Common myeloid progenitor, CD34-positive (primary cell): Measurements from ENCODE around the gene COX11.

ENCODE experiments used
- CTCF ChIA-PET: fragments of 350-600 bp; sonication (Branson Sonifier 250); formaldehyde crosslinking; loops from one replicate; lab custom pipeline; 2021; ENCODE audit warnings: antibody characterized with exemption; lab: Charles Lee
- POLR2A ChIA-PET: fragments of 350-600 bp; sonication (Branson Sonifier 250); formaldehyde crosslinking; loops from one replicate; lab custom pipeline; 2021; ENCODE audit warnings: antibody characterized with exemption; lab: Charles Lee
- DNase-seq, 3 donors: peaks; one replicate each; pipeline versions ENCODE4 v3.0.0 to v3.0.0-alpha.2; 2013
- H3K27ac ChIP-seq, 2 experiments: 1 replicate in 1 of 2; 2 replicates in 1 of 2; pipeline ENCODE4 v1.7.0; 2013; ENCODE audit warnings: inconsistent platforms in 2 of 2, low read length in 2 of 2, mild to moderate bottlenecking in 2 of 2, low read depth in 1 of 2, moderate library complexity in 1 of 2; ENCODE audit not compliant: severe bottlenecking in 2 of 2, insufficient read depth in 1 of 2, poor library complexity in 1 of 2
- H3K27me3 ChIP-seq, 5 experiments: replicated peaks in 2 of 5; 1 replicate in 3 of 5; 2 replicates in 2 of 5; pipeline versions ENCODE4 v1.6.1 to v1.7.0; 2013; ENCODE audit warnings: low read length in 4 of 5, mild to moderate bottlenecking in 2 of 5, moderate library complexity in 2 of 5, inconsistent platforms in 1 of 5; ENCODE audit not compliant: insufficient read depth in 5 of 5, control insufficient read depth in 4 of 5
- H3K36me3 ChIP-seq, 4 experiments: 1 replicate in 2 of 4; 2 replicates in 2 of 4; pipeline versions ENCODE4 v1.6.1 to v1.7.0; 2013; ENCODE audit warnings: low read length in 3 of 4, control low read depth in 1 of 4, mild to moderate bottlenecking in 1 of 4; ENCODE audit not compliant: control insufficient read depth in 4 of 4, insufficient read depth in 4 of 4
- H3K4me1 ChIP-seq, 4 experiments: 1 replicate in 3 of 4; 2 replicates in 1 of 4; pipeline versions ENCODE4 v1.6.1 to v1.7.1; 2013; ENCODE audit warnings: low read length in 3 of 4, mild to moderate bottlenecking in 3 of 4, control low read depth in 1 of 4, inconsistent platforms in 1 of 4, moderate library complexity in 1 of 4; ENCODE audit not compliant: control insufficient read depth in 4 of 4, insufficient read depth in 4 of 4; ENCODE audit errors: control extremely low read depth in 1 of 4
- H3K4me3 ChIP-seq, 7 experiments: 1 replicate in 4 of 7; 2 replicates in 3 of 7; pipeline versions ENCODE4 v1.5.1 to v1.7.0; 2013; ENCODE audit warnings: mild to moderate bottlenecking in 7 of 7, low read length in 6 of 7, moderate library complexity in 6 of 7, inconsistent platforms in 2 of 7, low read depth in 2 of 7, control low read depth in 1 of 7; ENCODE audit not compliant: insufficient read depth in 4 of 7, control insufficient read depth in 1 of 7; ENCODE audit errors: extremely low read depth in 1 of 7
- H3K9me3 ChIP-seq, 5 experiments: 1 replicate in 4 of 5; 2 replicates in 1 of 5; pipeline versions ENCODE4 v1.6.1 to v1.7.1; 2013; ENCODE audit warnings: low read length in 4 of 5, mild to moderate bottlenecking in 2 of 5, inconsistent platforms in 1 of 5, low read depth in 1 of 5, moderate library complexity in 1 of 5; ENCODE audit not compliant: control insufficient read depth in 4 of 5, insufficient read depth in 2 of 5; ENCODE audit errors: control extremely low read depth in 1 of 5
- WGBS: methylation state at CpG from one replicate; pipeline ENCODE4 v1.1.5; 2013; ENCODE audit not compliant: insufficient coverage; 5-methylcytosine and 5-hydroxymethylcytosine counted together

COX11 gene

DNA sequence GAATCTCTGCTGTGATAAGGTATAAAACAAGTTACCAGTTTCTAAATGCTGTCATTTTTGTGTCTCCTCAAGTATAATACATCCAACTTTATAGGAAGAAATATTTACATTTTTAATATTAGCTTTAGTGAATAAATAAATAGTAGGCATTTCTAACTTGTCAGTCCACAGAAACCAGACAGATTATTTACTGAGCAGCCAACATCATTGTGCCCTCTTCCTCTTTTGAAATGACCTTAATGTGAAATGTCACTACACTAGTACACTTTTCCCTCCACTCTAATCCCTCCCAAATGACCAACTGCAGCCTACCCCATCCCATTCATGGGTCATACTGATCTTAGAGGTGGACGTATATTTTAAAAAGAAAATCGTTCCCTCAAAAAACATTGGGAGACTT is 9.3 kb upstream of the COX11 start:
- H3K27ac ChIP-seq: no peak overlapping the region
- whole genome bisulfite sequencing: 80% methylated on average over 1 of the region's 2 CpGs
- peaks cover 0 to 3% (median 2%) of the 10 kb centered on the region in 4 experiments for H3K36me3 ChIP-seq
- POLR2A ChIA-PET: no interaction called here
- CTCF ChIA-PET: no interaction called here
- H3K4me1 ChIP-seq: peaks cover 0 to 11% (median 2%) of the 10 kb centered on the region in 4 experiments
- peaks cover 0 to 11% (median 5%) of the 10 kb centered on the region in 5 experiments for H3K9me3 ChIP-seq
- H3K4me3 ChIP-seq: no peak overlapping the region
- peak in 1 of 3 donors; percentile 27 for DNase-seq
- H3K27me3 ChIP-seq: no peaks in the 10 kb centered on the region

- ChIA-PET POLR2A (interaction anchor here (0.6 kb wide), 1 partner anchor 14 kb away, joined by 3 read pairs; no protein-coding TSS in a partner anchor), CTCF (no interaction called here)
- 81% methylated on average over 3 of the region's 3 CpGs for WGBS
- no peak overlapping the region for H3K27ac ChIP-seq
- H3K4me1 ChIP-seq: peaks cover 0 to 11% (median 4%) of the 10 kb centered on the region in 4 experiments
- DNase-seq: no peak
- H3K36me3 ChIP-seq: peaks cover 0 to 3% (median 2%) of the 10 kb centered on the region in 4 experiments
- no peak overlapping the region for H3K4me3 ChIP-seq
- H3K9me3 ChIP-seq: peaks cover 0 to 11% (median 5%) of the 10 kb centered on the region in 5 experiments
- H3K27me3 ChIP-seq: no peaks in the 10 kb centered on the region
Observed at GRCh38 chr17:54976316-54976715, 7.9 kb upstream of the COX11 start.

GRCh38 chr17:54974759-54975158 is 6.3 kb upstream of the COX11 start:
- ChIA-PET CTCF (interaction anchor here (0.9 to 1.5 kb wide), 2 partner anchors 14 to 375 kb away, joined by 3 to 4 read pairs; no protein-coding TSS in a partner anchor), POLR2A (no interaction called here)
- Histone ChIP-seq H3K9me3 (peaks cover 0 to 5% (median 0%) of the 10 kb centered on the region in 5 experiments), H3K27me3 (no peaks in the 10 kb centered on the region), H3K4me3 (no peak overlapping the region), H3K27ac (no peak overlapping the region), H3K4me1 (peaks cover 0 to 16% (median 6%) of the 10 kb centered on the region in 4 experiments), H3K36me3 (peaks cover 0 to 3% (median 0%) of the 10 kb centered on the region in 4 experiments)
- no peak for DNase-seq
- WGBS: 100% methylated on average over 3 of the region's 3 CpGs

DNA sequence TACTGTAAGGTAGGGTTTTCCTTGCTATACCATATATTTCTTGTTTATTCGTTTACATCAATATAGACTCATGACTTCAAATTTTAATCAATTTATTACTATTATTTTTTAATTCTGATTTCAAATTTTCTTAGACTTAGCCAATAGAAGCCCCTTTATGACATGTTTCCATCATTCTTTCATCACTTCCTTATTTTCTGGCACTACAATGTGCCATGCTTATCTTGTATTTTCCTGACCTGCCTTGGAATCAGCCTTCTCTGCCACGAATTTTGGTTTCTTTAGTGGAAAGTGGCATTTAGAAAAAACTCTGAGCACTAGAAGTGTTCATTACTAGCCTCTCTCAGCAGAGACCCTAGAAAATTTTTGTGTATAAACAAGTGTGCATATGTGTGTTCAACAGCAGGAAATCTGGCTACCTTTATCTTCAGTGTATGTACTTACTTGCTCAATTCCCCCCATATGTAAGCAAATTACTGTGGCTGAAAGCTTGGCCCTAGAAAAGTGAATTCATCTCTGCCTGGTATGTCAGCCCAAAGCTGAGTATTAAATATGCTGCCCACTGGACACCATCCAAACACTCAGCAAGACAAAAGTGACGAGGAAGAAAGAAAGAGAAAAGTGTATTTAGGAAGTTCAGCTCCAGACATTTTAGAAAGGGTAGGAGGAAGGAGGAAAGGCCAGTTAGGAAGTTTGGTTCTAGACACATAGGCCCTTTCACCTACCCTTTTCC is 4.1 kb upstream of the COX11 start:
- H3K4me1 ChIP-seq: peaks cover 4 to 19% (median 12%) of the 10 kb centered on the region in 4 experiments
- DNase-seq: no peak
- POLR2A ChIA-PET: no interaction called here
- no peaks in the 10 kb centered on the region for H3K27me3 ChIP-seq
- H3K36me3 ChIP-seq: peaks cover 0 to 3% (median 0%) of the 10 kb centered on the region in 4 experiments
- H3K27ac ChIP-seq: no peak overlapping the region
- peaks cover 0 to 5% (median 0%) of the 10 kb centered on the region in 5 experiments for H3K9me3 ChIP-seq
- CTCF ChIA-PET: no interaction called here
- no peak overlapping the region for H3K4me3 ChIP-seq
- no CpG with 5 or more reads among the region's 3 CpGs for WGBS

- no peak overlapping the region for H3K27ac ChIP-seq
- peaks cover 0 to 4% (median 0%) of the 10 kb centered on the region in 5 experiments for H3K9me3 ChIP-seq
- DNase-seq: peak in 2 of 3 donors; percentile 40 to 74
- peaks cover 4 to 24% (median 17%) of the 10 kb centered on the region in 4 experiments for H3K4me1 ChIP-seq
- WGBS: 80% methylated on average over 1 of the region's 3 CpGs
- CTCF ChIA-PET: no interaction called here
- POLR2A ChIA-PET: no interaction called here
- H3K4me3 ChIP-seq: no peak overlapping the region
- no peaks in the 10 kb centered on the region for H3K27me3 ChIP-seq
- peaks cover 0 to 3% (median 0%) of the 10 kb centered on the region in 4 experiments for H3K36me3 ChIP-seq
Observed at GRCh38 chr17:54971901-54972300, 3.4 kb upstream of the COX11 start.

GRCh38 chr17:54971147-54971546 is 2.7 kb upstream of the COX11 start:
- H3K36me3 ChIP-seq: no peaks in the 10 kb centered on the region
- no peaks in the 10 kb centered on the region for H3K9me3 ChIP-seq
- no peak overlapping the region for H3K4me3 ChIP-seq
- DNase-seq: no peak
- no peak overlapping the region for H3K27ac ChIP-seq
- H3K27me3 ChIP-seq: no peaks in the 10 kb centered on the region
- POLR2A ChIA-PET: no interaction called here
- peaks cover 4 to 28% (median 19%) of the 10 kb centered on the region in 4 experiments for H3K4me1 ChIP-seq
- CTCF ChIA-PET: interaction anchor here (1.3 to 2.2 kb wide), 2 partner anchors 13 to 17 kb away, joined by 3 to 4 read pairs; no protein-coding TSS in a partner anchor
